SK-N-SH (cell line): ENCODE measurements around the gene ADGRA1. TPM values are rescaled to one million over a fixed set of nuclear protein-coding genes. Genes with fewer than 3 reads are reported as not detected.

Source experiments
- CTCF ChIA-PET: fragments of 300-600, 350-600 bp; formaldehyde crosslinking; extraction: SDS; loops from one replicate; lab custom pipeline; 2021; lab: Yijun Ruan, JAX
- POLR2A ChIA-PET: fragments of 350-600 bp; sonication (Branson Sonifier 250); formaldehyde crosslinking; extraction: SDS; loops from one replicate; lab custom pipeline; 2020; ENCODE audit warnings: antibody characterized with exemption, inconsistent platforms; lab: Yijun Ruan, JAX
- DNase-seq: peaks from one replicate; pipeline ENCODE4 v3.0.0; 2012
- H2AFZ ChIP-seq: fragments of 200-600 bp; sonication (generic); 2 replicates; pipeline ENCODE4 v1.8.1; 2016; ENCODE audit warnings: antibody characterized with exemption, mild to moderate bottlenecking, low read depth
- H3F3A ChIP-seq: fragments of 200-600 bp; sonication (generic); replicated peaks from 2 replicates; pipeline ENCODE3; 2016; ENCODE audit warnings: antibody characterized with exemption, mild to moderate bottlenecking; ENCODE audit not compliant: insufficient read depth
- H3K27ac ChIP-seq, 2 experiments: fragments of 200-500 bp in 1 of 2; fragments of 200-600 bp in 1 of 2; sonication (Bioruptor generic) in 1 of 2; sonication (generic), shearing (Covaris generic) in 1 of 2; 2 replicates each; pipeline versions ENCODE4 v1.5.1 to v1.6.1; 2014 to 2016; ENCODE audit warnings: low read depth in 2 of 2, inconsistent platforms in 1 of 2, low read length in 1 of 2, mild to moderate bottlenecking in 1 of 2, mixed read lengths in 1 of 2
- H3K27me3 ChIP-seq: fragments of 200-600 bp; sonication (generic), shearing (Covaris generic); 2 replicates; pipeline ENCODE4 v1.6.1; 2016; ENCODE audit warnings: mixed run types; ENCODE audit not compliant: insufficient read depth
- H3K36me3 ChIP-seq, 2 experiments: fragments of 200-500 bp in 1 of 2; fragments of 200-600 bp in 1 of 2; sonication (Bioruptor generic) in 1 of 2; sonication (generic) in 1 of 2; replicated peaks in 1 of 2; 2 replicates each; pipeline versions ENCODE3 to v1.5.1; 2014 to 2016; ENCODE audit warnings: low read length in 1 of 2, mild to moderate bottlenecking in 1 of 2; ENCODE audit not compliant: insufficient read depth in 2 of 2, control insufficient read depth in 1 of 2
- H3K4me1 ChIP-seq, 2 experiments: fragments of 200-500 bp in 1 of 2; fragments of 200-600 bp in 1 of 2; sonication (Bioruptor generic) in 1 of 2; sonication (generic), shearing (Covaris generic) in 1 of 2; 2 replicates each; pipeline versions ENCODE4 v1.5.1 to v1.6.1; 2014 to 2016; ENCODE audit warnings: low read depth in 1 of 2, low read length in 1 of 2, mixed run types in 1 of 2; ENCODE audit not compliant: insufficient read depth in 2 of 2, control insufficient read depth in 1 of 2
- H3K4me2 ChIP-seq: fragments of 200-600 bp; sonication (generic), shearing (Covaris generic); 2 replicates; pipeline ENCODE4 v1.6.1; 2017; ENCODE audit warnings: mixed run types
- H3K4me3 ChIP-seq, 2 experiments: fragments of 200-500 bp in 1 of 2; fragments of 200-600 bp in 1 of 2; sonication (Bioruptor generic) in 1 of 2; sonication (generic), shearing (Covaris generic) in 1 of 2; 2 replicates each; pipeline versions ENCODE4 v1.5.1 to v1.8.1; 2014 to 2016; ENCODE audit warnings: low read depth in 2 of 2, inconsistent platforms in 1 of 2, low read length in 1 of 2, mild to moderate bottlenecking in 1 of 2, mixed read lengths in 1 of 2, moderate library complexity in 1 of 2
- H3K79me2 ChIP-seq: fragments of 200-600 bp; sonication (generic); 2 replicates; pipeline ENCODE4 v1.8.1; 2017; ENCODE audit warnings: mild to moderate bottlenecking; ENCODE audit not compliant: insufficient read depth
- H3K9ac ChIP-seq: fragments of 200-600 bp; sonication (generic); 2 replicates; pipeline ENCODE4 v1.6.1; 2017; ENCODE audit warnings: mixed run types
- H3K9me2 ChIP-seq: fragments of 200-600 bp; sonication (generic); 2 replicates; pipeline ENCODE4 v1.6.1; 2017; ENCODE audit warnings: mixed run types
- H3K9me3 ChIP-seq: fragments of 200-600 bp; sonication (generic); 2 replicates; pipeline ENCODE4 v1.6.1; 2017; ENCODE audit warnings: mixed run types, mild to moderate bottlenecking, moderate library complexity
- H4K20me1 ChIP-seq: fragments of 200-600 bp; sonication (generic); 2 replicates; pipeline ENCODE4 v1.6.1; 2017; ENCODE audit warnings: mild to moderate bottlenecking, mixed run types; ENCODE audit not compliant: insufficient read depth
- CHD2 ChIP-seq: fragments of 150-350 bp; IDR thresholded peaks from 2 replicates; pipeline ENCODE4 v1.6.1; 2018; ENCODE audit warnings: low read length; ENCODE audit not compliant: partially characterized antibody
- ELF1 ChIP-seq: IDR thresholded peaks from 2 replicates; pipeline ENCODE4 v1.4.0; 2012
- EZH2phosphoT487 ChIP-seq: fragments of 200-600 bp; sonication (generic); IDR thresholded peaks from 2 replicates; pipeline ENCODE4 v1.6.1; 2017; ENCODE audit warnings: low read depth, mixed run types, mild to moderate bottlenecking, antibody characterized with exemption, moderate library complexity, borderline replicate concordance
- FOXJ3 ChIP-seq: sonication (generic); formaldehyde crosslinking; IDR thresholded peaks from 2 replicates; pipeline ENCODE4 v1.5.1; 2020; ENCODE audit warnings: mild to moderate bottlenecking, missing genetic modification reagents
- MEF2A ChIP-seq: IDR thresholded peaks from 2 replicates; pipeline ENCODE4 v1.4.0; 2012; ENCODE audit warnings: low read depth, borderline replicate concordance
- MXI1 ChIP-seq: IDR thresholded peaks from 2 replicates; pipeline ENCODE4 v1.6.1; 2012; ENCODE audit warnings: mild to moderate bottlenecking, low read depth, low read length, improper control_type of control experiment
- NRF1 ChIP-seq: IDR thresholded peaks from 2 replicates; pipeline ENCODE4 v1.6.1; 2012; ENCODE audit warnings: low read depth, mild to moderate bottlenecking, low read length
- RAD21 ChIP-seq: IDR thresholded peaks from 2 replicates; pipeline ENCODE4 v1.6.1; 2012; ENCODE audit warnings: mild to moderate bottlenecking, low read length
- RCOR1 ChIP-seq: fragments of 150-350 bp; IDR thresholded peaks from 2 replicates; pipeline ENCODE4 v1.6.1; 2017; ENCODE audit warnings: antibody characterized with exemption, low read length
- RFX5 ChIP-seq: IDR thresholded peaks from 2 replicates; pipeline ENCODE4 v1.6.1; 2012; ENCODE audit warnings: mild to moderate bottlenecking, improper control_type of control experiment, low read length
- SMC3 ChIP-seq: IDR thresholded peaks from 2 replicates; pipeline ENCODE4 v1.6.1; 2012; ENCODE audit warnings: low read depth, low read length, improper control_type of control experiment
- TAF1 ChIP-seq: IDR thresholded peaks from 2 replicates; pipeline ENCODE4 v1.6.1; 2012; ENCODE audit warnings: low read depth, mild to moderate bottlenecking, low read length, moderate library complexity, borderline replicate concordance
- TCF12 ChIP-seq: IDR thresholded peaks from 2 replicates; pipeline ENCODE4 v1.4.0; 2012
- USF2 ChIP-seq: fragments of 150-350 bp; IDR thresholded peaks from 2 replicates; pipeline ENCODE4 v1.6.1; 2017; ENCODE audit warnings: antibody characterized with exemption, low read length, low read depth, borderline replicate concordance
- YY1 ChIP-seq: IDR thresholded peaks from 2 replicates; pipeline ENCODE4 v1.4.0; 2012; ENCODE audit warnings: low read depth, mild to moderate bottlenecking
- WGBS: methylation state at CpG from one replicate; pipeline ENCODE4 v1.1.6; 2017; ENCODE audit warnings: low lambda C conversion rate; 5-methylcytosine and 5-hydroxymethylcytosine counted together
- polyA plus RNA-seq, 3 experiments: library from polyadenylated mRNA; depleted of rRNA; stranded (reverse); fragments of >200 nt; gene quantifications; 2 replicates each; pipeline ENCODE4 v1.2.3, GENCODE V29; 2012
- TF ChIP-seq, protein P1 (sequence below): fragments of 150-350 bp; IDR thresholded peaks from 2 replicates; pipeline ENCODE4 v1.6.1; 2016; ENCODE audit warnings: mild to moderate bottlenecking, low read depth, low read length
- TF ChIP-seq, protein P2 (sequence below): IDR thresholded peaks from 2 replicates; pipeline ENCODE4 v1.4.0; 2012; ENCODE audit warnings: low read depth, borderline replicate concordance

ADGRA1 gene
- polyA plus RNA-seq, 1 of the 3 experiments (the other 2 are of a cell fraction), result not detected

DNA sequence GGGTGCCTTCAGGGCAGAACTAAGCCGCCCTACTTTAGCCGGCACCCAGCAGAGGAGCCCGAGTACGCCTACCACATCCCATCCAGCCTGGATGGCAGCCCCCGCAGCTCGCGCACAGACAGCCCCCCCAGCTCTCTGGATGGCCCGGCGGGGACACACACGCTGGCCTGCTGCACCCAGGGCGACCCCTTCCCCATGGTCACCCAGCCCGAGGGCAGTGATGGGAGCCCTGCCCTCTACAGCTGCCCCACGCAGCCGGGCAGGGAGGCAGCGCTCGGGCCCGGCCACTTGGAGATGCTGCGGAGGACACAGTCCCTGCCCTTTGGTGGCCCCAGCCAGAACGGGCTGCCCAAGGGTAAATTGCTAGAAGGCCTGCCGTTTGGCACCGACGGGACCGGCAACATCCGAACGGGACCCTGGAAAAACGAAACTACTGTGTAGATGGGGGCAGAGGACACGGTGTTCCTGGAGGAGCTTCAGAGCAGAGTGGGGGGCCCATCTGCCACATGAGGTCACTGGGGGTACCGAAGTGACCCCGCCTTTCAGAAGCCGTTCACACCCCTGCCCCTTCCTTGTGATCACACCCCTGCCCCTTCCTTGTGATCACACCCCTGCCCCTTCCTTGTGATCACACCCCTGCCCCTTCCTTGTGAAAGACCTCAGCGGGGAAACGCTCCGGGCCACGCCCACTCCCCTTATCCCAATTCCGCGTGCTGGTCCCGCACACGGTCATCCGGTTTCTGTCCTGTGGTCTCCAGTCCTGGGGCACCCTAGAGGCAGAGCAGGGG lies 41.5 kb downstream of the ADGRA1 start:
- TF ChIP-seq FOXJ3 (no peak), YY1 (no peak), MXI1 (no peak), CHD2 (no peak), EZH2phosphoT487 (no peak), RFX5 (no peak), USF2 (no peak), RCOR1 (no peak), SMC3 (no peak), TAF1 (no peak), NRF1 (no peak), TCF12 (no peak), MEF2A (no peak), RAD21 (no peak), ELF1 (no peak)
- TF ChIP-seq, protein P1, sequence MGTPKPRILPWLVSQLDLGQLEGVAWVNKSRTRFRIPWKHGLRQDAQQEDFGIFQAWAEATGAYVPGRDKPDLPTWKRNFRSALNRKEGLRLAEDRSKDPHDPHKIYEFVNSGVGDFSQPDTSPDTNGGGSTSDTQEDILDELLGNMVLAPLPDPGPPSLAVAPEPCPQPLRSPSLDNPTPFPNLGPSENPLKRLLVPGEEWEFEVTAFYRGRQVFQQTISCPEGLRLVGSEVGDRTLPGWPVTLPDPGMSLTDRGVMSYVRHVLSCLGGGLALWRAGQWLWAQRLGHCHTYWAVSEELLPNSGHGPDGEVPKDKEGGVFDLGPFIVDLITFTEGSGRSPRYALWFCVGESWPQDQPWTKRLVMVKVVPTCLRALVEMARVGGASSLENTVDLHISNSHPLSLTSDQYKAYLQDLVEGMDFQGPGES, result no peak
- TF ChIP-seq, protein P2, sequence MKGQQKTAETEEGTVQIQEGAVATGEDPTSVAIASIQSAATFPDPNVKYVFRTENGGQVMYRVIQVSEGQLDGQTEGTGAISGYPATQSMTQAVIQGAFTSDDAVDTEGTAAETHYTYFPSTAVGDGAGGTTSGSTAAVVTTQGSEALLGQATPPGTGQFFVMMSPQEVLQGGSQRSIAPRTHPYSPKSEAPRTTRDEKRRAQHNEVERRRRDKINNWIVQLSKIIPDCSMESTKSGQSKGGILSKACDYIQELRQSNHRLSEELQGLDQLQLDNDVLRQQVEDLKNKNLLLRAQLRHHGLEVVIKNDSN, result no peak
- Histone ChIP-seq H3K9ac (no peak overlapping the region), H3K27ac (no peak overlapping the region), H3K4me1 (no peaks in the 10 kb centered on the region), H3K9me3 (no peaks in the 10 kb centered on the region), H3K79me2 (no peaks in the 10 kb centered on the region), H3F3A (no peaks in the 10 kb centered on the region), H3K4me3 (no peak overlapping the region), H3K36me3 (no peaks in the 10 kb centered on the region), H3K9me2 (no peaks in the 10 kb centered on the region), H2AFZ (no peak overlapping the region), H3K4me2 (no peak overlapping the region), H4K20me1 (no peaks in the 10 kb centered on the region), H3K27me3 (no peaks in the 10 kb centered on the region)
- CTCF ChIA-PET, result interaction anchor here (2.7 to 3.0 kb wide), 2 partner anchors 14 to 224 kb away, joined by 6 read pairs; no protein-coding TSS in a partner anchor
- peak; percentile 30 for DNase-seq
- POLR2A ChIA-PET, result no interaction called here
- WGBS, result 59% methylated on average over 31 of the region's 39 CpGs
